Coronary artery (tissue), 2 donors: ENCODE measurements around the gene NDRG3.

Experiments used
- DNase-seq: peaks from one replicate; pipeline ENCODE4 v3.0.0-alpha.2; 2017; ENCODE audit warnings: low spot score
- H3K27ac ChIP-seq, 2 donors: fragments of 200-600 bp; sonication (generic); one replicate each; pipeline ENCODE4 v1.5.1; 2016 to 2019
- H3K4me3 ChIP-seq: fragments of 200-600 bp; sonication (generic); 2 replicates; pipeline ENCODE4 v1.5.1; 2016; ENCODE audit warnings: mild to moderate bottlenecking, moderate library complexity
- CTCF ChIP-seq: fragments of 200-600 bp; sonication (generic); IDR thresholded peaks from one replicate; pipeline ENCODE4 v1.5.1; 2019; ENCODE audit warnings: antibody characterized with exemption

Gene NDRG3

GRCh38 chr20:36666181-36666740, 79.6 kb downstream of the NDRG3 start:
- no peak overlapping the region for H3K27ac ChIP-seq
- no peak for DNase-seq
- no peak overlapping the region for H3K4me3 ChIP-seq
- TF ChIP-seq CTCF: no peak

GRCh38 chr20:36663031-36663430, 82.9 kb downstream of the NDRG3 start:
- no peak for DNase-seq
- TF ChIP-seq CTCF: no peak
- H3K4me3 ChIP-seq: no peak overlapping the region

GRCh38 chr20:36658300-36658699, 87.6 kb downstream of the NDRG3 start:
- Histone ChIP-seq H3K4me3 (no peak overlapping the region), H3K27ac (no peak overlapping the region)
- DNase-seq: no peak
- TF ChIP-seq CTCF: no peak

More at GRCh38 chr20:36663031-36663430, 82.9 kb downstream of the NDRG3 start:
- no peak overlapping the region for H3K27ac ChIP-seq

GRCh38 chr20:36656733-36657132, 89.2 kb downstream of the NDRG3 start:
- TF ChIP-seq CTCF: no peak
- Histone ChIP-seq H3K27ac (no peak overlapping the region), H3K4me3 (no peak overlapping the region)
- DNase-seq: no peak

- no peak overlapping the region for H3K4me3 ChIP-seq
- H3K27ac ChIP-seq: no peak overlapping the region
Observed at GRCh38 chr20:36655004-36655403, 90.9 kb downstream of the NDRG3 start.

GRCh38 chr20:36654506-36654905, 91.4 kb downstream of the NDRG3 start:
- no peak for DNase-seq
- TF ChIP-seq CTCF: no peak
- H3K4me3 ChIP-seq: no peak overlapping the region
- H3K27ac ChIP-seq: no peak overlapping the region

More at GRCh38 chr20:36655004-36655403, 90.9 kb downstream of the NDRG3 start:
- TF ChIP-seq CTCF: no peak
- DNase-seq: no peak

GRCh38 chr20:36653456-36653855, 92.4 kb downstream of the NDRG3 start:
- H3K27ac ChIP-seq: no peak overlapping the region
- H3K4me3 ChIP-seq: no peak overlapping the region
- no peak for DNase-seq
- TF ChIP-seq CTCF: no peak
